Astrocyte (in vitro differentiated cells and primary cell): ENCODE measurements around the gene ASCC3. TPM values are rescaled to one million over a fixed set of nuclear protein-coding genes. Genes with fewer than 3 reads are reported as not detected.

ENCODE experiments used
- DNase-seq: peaks from one replicate; pipeline ENCODE4 v3.0.0-alpha.2; 2010; ENCODE audit warnings: low read depth
- FAIRE-seq: peaks from 2 replicates; lab custom pipeline; 2011; peaks lifted over from hg19 to GRCh38; lab: Jason Lieb, UNC
- H2AFZ ChIP-seq: 2 replicates; pipeline ENCODE4 v1.6.0; 2012; ENCODE audit warnings: low read depth, low read length, inconsistent platforms
- H3K27ac ChIP-seq: 2 replicates; pipeline ENCODE4 v1.5.1; 2011; ENCODE audit warnings: low read depth, low read length, inconsistent platforms
- H3K27me3 ChIP-seq: 2 replicates; pipeline ENCODE4 v1.6.0; 2011; ENCODE audit warnings: low read length, inconsistent platforms; ENCODE audit not compliant: insufficient read depth
- H3K36me3 ChIP-seq: 2 replicates; pipeline ENCODE4 v1.5.1; 2011; ENCODE audit warnings: low read length, inconsistent platforms; ENCODE audit not compliant: insufficient read depth
- H3K4me1 ChIP-seq: 2 replicates; pipeline ENCODE4 v1.5.1; 2011; ENCODE audit warnings: low read length, inconsistent platforms; ENCODE audit not compliant: insufficient read depth
- H3K4me2 ChIP-seq: 2 replicates; pipeline ENCODE4 v1.6.0; 2012; ENCODE audit warnings: low read length, inconsistent platforms
- H3K4me3 ChIP-seq: 2 replicates; pipeline ENCODE4 v1.5.1; 2011; ENCODE audit warnings: low read depth, mild to moderate bottlenecking, low read length, inconsistent platforms; ENCODE audit not compliant: insufficient read depth
- H3K79me2 ChIP-seq: 2 replicates; pipeline ENCODE4 v1.6.0; 2012; ENCODE audit warnings: mild to moderate bottlenecking, low read length, inconsistent platforms; ENCODE audit not compliant: insufficient read depth
- H3K9ac ChIP-seq: 2 replicates; pipeline ENCODE4 v1.6.0; 2012; ENCODE audit warnings: mild to moderate bottlenecking, low read length, inconsistent platforms
- H3K9me3 ChIP-seq: 2 replicates; pipeline ENCODE4 v1.5.1; 2012; ENCODE audit warnings: low read depth, mild to moderate bottlenecking, low read length, inconsistent platforms; ENCODE audit not compliant: insufficient read depth
- H4K20me1 ChIP-seq: 2 replicates; pipeline ENCODE4 v1.6.0; 2012; ENCODE audit warnings: low read length, inconsistent platforms; ENCODE audit not compliant: insufficient read depth
- H3K27ac Mint-ChIP-seq: one replicate; pipeline ENCODE4 v1.8.0; 2021; ENCODE audit warnings: mild to moderate bottlenecking, mixed read lengths; ENCODE audit not compliant: unreplicated experiment
- H3K27me3 Mint-ChIP-seq: one replicate; pipeline ENCODE4 v1.8.0; 2021; ENCODE audit warnings: low read depth, mixed read lengths; ENCODE audit not compliant: unreplicated experiment
- H3K36me3 Mint-ChIP-seq: one replicate; pipeline ENCODE4 v1.8.0; 2021; ENCODE audit warnings: low read depth, mixed read lengths; ENCODE audit not compliant: unreplicated experiment
- H3K4me1 Mint-ChIP-seq: one replicate; pipeline ENCODE4 v1.8.0; 2021; ENCODE audit warnings: low read depth, mixed read lengths; ENCODE audit not compliant: unreplicated experiment
- H3K4me3 Mint-ChIP-seq: one replicate; pipeline ENCODE4 v1.8.0; 2021; ENCODE audit warnings: mild to moderate bottlenecking, moderate library complexity, mixed read lengths; ENCODE audit not compliant: unreplicated experiment
- H3K9me3 Mint-ChIP-seq: one replicate; pipeline ENCODE4 v1.8.0; 2021; ENCODE audit warnings: mild to moderate bottlenecking, mixed read lengths; ENCODE audit not compliant: unreplicated experiment
- EZH2 ChIP-seq: IDR thresholded peaks from 2 replicates; pipeline ENCODE4 v1.6.1; 2012; ENCODE audit warnings: mild to moderate bottlenecking, low read length, inconsistent platforms; ENCODE audit not compliant: insufficient read depth
- total RNA-seq: library from RNA; stranded (reverse); gene quantifications from 2 replicates; pipeline ENCODE4 v1.2.1, GENCODE V29; 2021
- TF ChIP-seq, protein P1 (sequence below): IDR thresholded peaks from 2 replicates; pipeline ENCODE4 v1.5.1; 2011; ENCODE audit warnings: low read depth, mild to moderate bottlenecking, inconsistent platforms, low read length, moderate library complexity; ENCODE audit not compliant: insufficient read depth

Gene ASCC3
- total RNA-seq, 1 donor from 2014 or later, result 138 TPM

DNA sequence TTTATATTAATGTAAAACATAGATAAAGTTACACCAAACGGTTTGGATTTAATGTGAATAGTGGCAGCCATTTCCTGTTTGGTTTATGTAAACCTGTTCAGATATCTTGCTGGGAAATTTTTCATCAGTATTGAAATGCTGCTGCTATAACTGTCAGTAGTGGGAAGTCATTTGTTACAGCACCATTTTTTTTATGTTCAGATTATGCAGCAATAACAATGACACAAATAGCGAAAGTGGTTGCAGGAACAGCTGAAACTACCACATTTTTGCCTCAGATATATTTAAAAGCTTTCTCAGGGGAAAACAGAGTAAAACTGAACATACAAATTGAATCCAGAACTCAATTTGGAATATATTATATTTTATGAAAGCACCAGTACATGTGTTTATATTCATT, 287.6 kb downstream of the ASCC3 start:
- Mint-ChIP-seq H3K27me3 (no peaks in the 10 kb centered on the region), H3K9me3 (no peaks in the 10 kb centered on the region), H3K36me3 (peaks cover 10% of the 10 kb centered on the region), H3K4me3 (no peak overlapping the region), H3K27ac (no peak overlapping the region), H3K4me1 (no peaks in the 10 kb centered on the region)
- no peak for TF ChIP-seq EZH2
- no peak overlapping the region for H3K4me2 ChIP-seq
- H4K20me1 ChIP-seq, result no peaks in the 10 kb centered on the region
- H3K4me3 ChIP-seq, result no peak overlapping the region
- H3K9me3 ChIP-seq, result no peaks in the 10 kb centered on the region
- no peak overlapping the region for H3K9ac ChIP-seq
- no peak overlapping the region for H2AFZ ChIP-seq
- no peak for DNase-seq
- H3K79me2 ChIP-seq, result no peaks in the 10 kb centered on the region
- H3K4me1 ChIP-seq, result no peaks in the 10 kb centered on the region
- H3K36me3 ChIP-seq, result peaks cover 8% of the 10 kb centered on the region
- no peak for FAIRE-seq
- H3K27ac ChIP-seq, result no peak overlapping the region
- no peaks in the 10 kb centered on the region for H3K27me3 ChIP-seq

DNA sequence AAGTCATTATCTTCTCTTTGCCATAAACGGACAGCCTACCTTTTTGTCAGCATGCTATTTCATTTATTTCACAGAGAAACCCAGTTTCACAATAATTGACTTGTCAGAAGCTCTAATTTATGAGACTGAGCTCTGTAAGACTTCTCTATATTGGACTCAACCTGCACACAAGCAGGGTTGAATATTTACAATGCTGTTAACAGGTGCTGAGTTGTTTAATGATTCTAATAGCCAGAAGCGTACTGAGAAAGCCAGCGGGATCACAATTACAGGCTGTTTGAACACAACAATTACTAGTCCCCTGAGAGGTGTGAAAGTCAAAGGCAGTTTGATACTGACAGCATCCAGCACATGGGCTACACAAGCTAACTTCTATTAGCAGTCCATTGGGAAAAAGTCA, 288.2 kb downstream of the ASCC3 start:
- Histone ChIP-seq H3K4me1 (no peaks in the 10 kb centered on the region), H3K9me3 (no peaks in the 10 kb centered on the region), H3K79me2 (no peaks in the 10 kb centered on the region), H3K4me2 (no peak overlapping the region), H3K4me3 (no peak overlapping the region), H2AFZ (no peak overlapping the region), H3K27me3 (no peaks in the 10 kb centered on the region), H3K36me3 (peaks cover 9% of the 10 kb centered on the region), H3K9ac (no peak overlapping the region), H4K20me1 (no peaks in the 10 kb centered on the region), H3K27ac (no peak overlapping the region)
- H3K4me3 Mint-ChIP-seq, result no peak overlapping the region
- no peaks in the 10 kb centered on the region for H3K27me3 Mint-ChIP-seq
- TF ChIP-seq, protein P1, sequence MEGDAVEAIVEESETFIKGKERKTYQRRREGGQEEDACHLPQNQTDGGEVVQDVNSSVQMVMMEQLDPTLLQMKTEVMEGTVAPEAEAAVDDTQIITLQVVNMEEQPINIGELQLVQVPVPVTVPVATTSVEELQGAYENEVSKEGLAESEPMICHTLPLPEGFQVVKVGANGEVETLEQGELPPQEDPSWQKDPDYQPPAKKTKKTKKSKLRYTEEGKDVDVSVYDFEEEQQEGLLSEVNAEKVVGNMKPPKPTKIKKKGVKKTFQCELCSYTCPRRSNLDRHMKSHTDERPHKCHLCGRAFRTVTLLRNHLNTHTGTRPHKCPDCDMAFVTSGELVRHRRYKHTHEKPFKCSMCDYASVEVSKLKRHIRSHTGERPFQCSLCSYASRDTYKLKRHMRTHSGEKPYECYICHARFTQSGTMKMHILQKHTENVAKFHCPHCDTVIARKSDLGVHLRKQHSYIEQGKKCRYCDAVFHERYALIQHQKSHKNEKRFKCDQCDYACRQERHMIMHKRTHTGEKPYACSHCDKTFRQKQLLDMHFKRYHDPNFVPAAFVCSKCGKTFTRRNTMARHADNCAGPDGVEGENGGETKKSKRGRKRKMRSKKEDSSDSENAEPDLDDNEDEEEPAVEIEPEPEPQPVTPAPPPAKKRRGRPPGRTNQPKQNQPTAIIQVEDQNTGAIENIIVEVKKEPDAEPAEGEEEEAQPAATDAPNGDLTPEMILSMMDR, result no peak
- no peak for TF ChIP-seq EZH2
- H3K9me3 Mint-ChIP-seq, result no peaks in the 10 kb centered on the region
- H3K27ac Mint-ChIP-seq, result no peak overlapping the region
- DNase-seq (no peak), FAIRE-seq (no peak)
- no peaks in the 10 kb centered on the region for H3K4me1 Mint-ChIP-seq
- H3K36me3 Mint-ChIP-seq, result peaks cover 10% of the 10 kb centered on the region

DNA sequence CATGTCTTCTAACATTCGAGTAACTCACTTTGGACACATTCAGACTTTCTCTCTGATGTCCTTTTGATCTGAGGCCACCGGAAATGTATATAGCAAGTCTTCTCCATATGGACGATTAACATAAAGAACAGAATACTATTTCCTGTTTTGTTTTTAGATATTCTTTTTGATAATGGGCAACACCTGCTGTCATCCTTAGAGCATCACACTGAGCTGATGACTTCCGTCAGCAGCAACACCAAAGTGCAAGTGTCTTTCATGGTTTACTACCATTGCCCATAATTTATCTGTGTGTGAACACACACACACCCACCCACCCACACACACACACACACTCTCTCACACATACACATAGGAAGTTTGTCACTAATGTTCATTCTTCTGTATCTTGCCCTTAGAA, 303.7 kb downstream of the ASCC3 start:
- Histone ChIP-seq H3K36me3 (no peaks in the 10 kb centered on the region), H3K4me1 (no peaks in the 10 kb centered on the region), H3K9ac (no peak overlapping the region), H3K27ac (no peak overlapping the region), H4K20me1 (no peaks in the 10 kb centered on the region), H2AFZ (no peak overlapping the region), H3K79me2 (no peaks in the 10 kb centered on the region), H3K27me3 (no peaks in the 10 kb centered on the region), H3K4me2 (no peak overlapping the region), H3K9me3 (no peaks in the 10 kb centered on the region), H3K4me3 (no peak overlapping the region)
- no peak overlapping the region for H3K27ac Mint-ChIP-seq
- FAIRE-seq (no peak), DNase-seq (no peak)
- H3K4me1 Mint-ChIP-seq, result peaks cover 2% of the 10 kb centered on the region
- H3K4me3 Mint-ChIP-seq, result no peak overlapping the region
- H3K36me3 Mint-ChIP-seq, result peaks cover 8% of the 10 kb centered on the region
- H3K9me3 Mint-ChIP-seq, result no peaks in the 10 kb centered on the region
- H3K27me3 Mint-ChIP-seq, result no peaks in the 10 kb centered on the region
- TF ChIP-seq, protein P1, result no peak
- no peak for TF ChIP-seq EZH2
